ENCODE measurements around the gene EBF4.
"Not testable (repeated sequence)": the region's sequence is repeated elsewhere in the genome, so short reads cannot be mapped to it uniquely, and the experiment has no call there.

Gene EBF4

DNA sequence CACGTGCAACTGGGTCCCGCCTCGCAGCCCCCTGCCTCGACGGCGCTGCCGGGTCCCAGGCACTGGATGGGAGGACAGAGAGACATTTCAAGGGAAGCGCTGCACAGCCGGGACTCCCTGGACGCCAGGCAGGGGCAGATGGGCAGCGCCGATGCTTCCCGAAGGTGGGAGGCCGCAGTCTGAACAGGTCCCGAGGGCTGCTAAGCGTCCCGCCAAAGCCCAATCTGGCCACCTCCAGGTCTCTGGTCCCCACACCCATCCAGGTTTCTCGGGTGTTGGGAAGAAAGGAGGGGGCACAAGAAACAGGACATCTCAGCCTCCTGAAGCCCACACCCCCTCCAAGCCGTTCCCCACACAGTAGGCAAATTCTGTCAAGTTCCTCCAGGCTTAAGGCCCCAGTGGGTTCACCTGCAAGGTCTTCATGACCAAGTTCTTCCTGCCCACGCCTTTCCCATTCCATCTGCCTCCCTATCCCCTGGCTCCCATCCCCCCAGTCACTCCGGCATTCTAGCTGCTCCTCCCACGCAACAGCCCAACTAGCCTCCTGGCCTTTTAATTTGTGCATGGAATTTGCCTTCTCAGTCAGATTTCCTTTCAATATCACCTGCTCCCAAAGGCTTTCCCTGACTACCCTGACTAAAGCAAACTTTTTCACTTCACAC, 113.2 kb downstream of the EBF4 start:
- TF ChIP-seq POLR2A (IDR thresholded peaks at IDR 0.05; ENCODE audit: low read depth, low read length), result no peak
- TF ChIP-seq POLR2AphosphoS5 (IDR thresholded peaks at IDR 0.05; ENCODE audit: low read depth, low read length), result no peak
- no peak for FAIRE-seq
- DNase-seq (ENCODE audit: insufficient read length), result no peak

DNA sequence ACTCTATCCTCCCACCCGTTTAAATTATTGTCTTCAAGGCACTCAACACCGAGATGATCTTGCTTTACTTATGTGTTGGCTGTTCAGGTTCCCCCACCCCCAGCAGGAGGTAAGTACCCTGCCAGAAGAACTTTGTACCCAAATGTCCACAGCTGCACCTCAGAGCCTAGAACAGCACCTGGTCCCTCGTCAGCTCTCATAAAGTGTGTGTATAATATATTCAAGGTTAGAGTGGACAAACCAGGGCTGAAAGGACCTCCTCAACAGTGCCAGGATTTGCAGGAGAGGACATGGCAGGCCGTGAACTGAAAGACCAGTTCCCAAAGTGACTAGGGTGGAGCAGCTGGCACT, 113.7 kb downstream of the EBF4 start:
- no peak for TF ChIP-seq POLR2AphosphoS5 (IDR thresholded peaks at IDR 0.05; ENCODE audit: low read depth, low read length)
- no peak for TF ChIP-seq TAF1 (IDR thresholded peaks at IDR 0.05; ENCODE audit: borderline replicate concordance, low read depth, low read length)
- no peak for TF ChIP-seq POLR2A (IDR thresholded peaks at IDR 0.05; ENCODE audit: low read depth, low read length)
- FAIRE-seq, result no peak
- no peak for DNase-seq (ENCODE audit: insufficient read length)

DNA sequence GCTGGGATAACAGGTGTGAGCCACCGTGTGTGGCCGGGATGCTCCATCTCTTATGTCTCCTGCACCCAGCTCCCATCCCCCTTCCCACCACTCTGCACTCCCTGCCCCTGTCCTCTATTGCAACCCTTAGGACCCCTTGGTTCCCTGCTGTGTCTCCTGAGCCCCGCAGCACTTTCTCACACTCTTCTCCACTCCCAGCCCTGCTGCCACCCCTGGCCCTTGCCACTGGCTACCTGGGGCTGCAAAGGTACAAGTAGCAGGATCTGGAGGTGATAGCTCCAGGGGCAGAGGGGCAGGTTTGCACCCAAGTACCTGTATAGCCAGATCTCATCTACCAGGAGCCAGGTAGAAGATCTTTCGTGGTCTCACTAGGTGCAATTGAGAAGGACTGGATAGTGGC, 114.4 kb downstream of the EBF4 start:
- TF ChIP-seq POLR2AphosphoS5 (IDR thresholded peaks at IDR 0.05; ENCODE audit: low read depth, low read length) (no peak), TAF1 (IDR thresholded peaks at IDR 0.05; ENCODE audit: borderline replicate concordance, low read depth, low read length) (no peak)
- FAIRE-seq, result no peak
- no peak for DNase-seq (ENCODE audit: insufficient read length)

DNA sequence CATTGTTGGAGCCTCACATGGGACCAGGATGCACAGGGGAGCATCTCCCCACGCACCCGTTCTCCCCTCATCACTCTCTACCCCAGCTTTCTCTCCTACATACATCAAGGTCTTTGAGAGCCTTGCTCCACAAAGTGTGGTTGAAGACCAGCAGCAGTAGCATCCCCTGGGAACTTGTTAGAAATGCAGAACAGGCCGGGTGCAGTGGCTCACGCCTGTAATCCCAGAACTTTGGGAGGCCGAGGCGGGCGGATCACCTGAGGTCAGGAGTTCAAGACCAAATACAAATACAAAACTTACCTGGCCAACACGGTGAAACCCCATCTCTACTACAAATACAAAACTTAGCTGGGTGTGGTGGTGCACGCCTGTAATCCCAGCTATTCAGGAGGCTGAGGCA, 115.3 kb downstream of the EBF4 start:
- DNase-seq (ENCODE audit: insufficient read length); FAIRE-seq: not testable (repeated sequence)

DNA sequence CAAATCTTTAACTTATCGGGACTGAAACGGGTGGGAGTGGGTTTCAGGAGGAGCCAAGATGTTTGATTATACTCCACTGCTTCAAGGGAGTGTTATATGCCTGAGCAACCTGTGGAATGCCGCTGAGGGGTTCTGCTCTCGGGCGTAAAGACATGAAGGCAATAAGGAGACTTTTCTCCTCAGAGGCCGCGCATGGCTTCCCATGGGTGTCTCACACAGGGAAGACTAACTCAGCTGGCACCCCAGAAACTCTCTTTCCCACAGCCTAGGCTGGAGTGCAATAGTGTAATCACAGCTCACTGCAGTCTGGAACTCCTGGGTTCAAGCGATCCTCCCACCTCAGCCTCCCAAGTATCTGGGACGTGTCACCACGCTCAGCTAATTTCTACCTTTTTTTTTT, 117.1 kb downstream of the EBF4 start:
- DNase-seq (ENCODE audit: insufficient read length) (no peak), FAIRE-seq (no peak)
- TF ChIP-seq POLR2A (IDR thresholded peaks at IDR 0.05; ENCODE audit: low read depth, low read length) (no peak), TAF1 (IDR thresholded peaks at IDR 0.05; ENCODE audit: borderline replicate concordance, low read depth, low read length) (no peak), POLR2AphosphoS5 (IDR thresholded peaks at IDR 0.05; ENCODE audit: low read depth, low read length) (no peak)
